HepG2 (cell line): ENCODE measurements around the gene SLC9A9. TPM values are rescaled to one million over a fixed set of nuclear protein-coding genes. Genes with fewer than 3 reads are reported as not detected.

Source experiments
- ATAC-seq: fragments of 200-7000 bp; cut with Tn5 transposase; 3 replicates; pipeline ENCODE4 v1.9.1; 2020; ENCODE audit warnings: mild to moderate bottlenecking, moderate library complexity
- BruUV-seq: library from RNA; stranded (reverse); fragments of 400-500 nt; replicated peaks from 2 replicates; lab custom pipeline; 2021; lab: Mats Ljungman, UMichigan
- CTCF ChIA-PET: fragments of 300-600 bp; formaldehyde crosslinking; extraction: SDS; loops from one replicate; lab custom pipeline; 2021; ENCODE audit warnings: low total read pairs, inconsistent platforms, low intra/inter-chr PET ratio; lab: Yijun Ruan, JAX
- POLR2A ChIA-PET: fragments of 350-600 bp; sonication (Branson Sonifier 250); formaldehyde crosslinking; loops from one replicate; lab custom pipeline; 2020; ENCODE audit warnings: antibody characterized with exemption, inconsistent platforms; lab: Yijun Ruan, JAX
- DNase-seq: peaks from one replicate; pipeline ENCODE4 v3.0.0-alpha.2; 2015; ENCODE audit warnings: low spot score
- FAIRE-seq: peaks from 3 replicates; lab custom pipeline; 2011; peaks lifted over from hg19 to GRCh38; lab: Jason Lieb, UNC
- H2AFZ ChIP-seq: one replicate; pipeline ENCODE4 v1.6.1; 2011; ENCODE audit warnings: low read length, inconsistent platforms
- H3K27ac ChIP-seq: fragments of 300-600 bp; 3 replicates; pipeline ENCODE4 v1.8.0; 2011; ENCODE audit warnings: mixed run types, mild to moderate bottlenecking, mixed read lengths, low read length, inconsistent platforms; ENCODE audit not compliant: insufficient read depth; ENCODE audit errors: extremely low read length
- H3K27me3 ChIP-seq, 2 experiments: fragments of 200-600 bp in 1 of 2; 2 replicates in 1 of 2; 3 replicates in 1 of 2; pipeline versions ENCODE4 v1.6.0 to v1.8.0; 2011; ENCODE audit warnings: low read length in 2 of 2, mild to moderate bottlenecking in 2 of 2, moderate library complexity in 2 of 2, inconsistent platforms in 1 of 2; ENCODE audit not compliant: insufficient read depth in 2 of 2, control insufficient read depth in 1 of 2
- H3K36me3 ChIP-seq, 2 experiments: fragments of 200-600 bp in 1 of 2; replicated peaks in 1 of 2; 2 replicates in 1 of 2; 3 replicates in 1 of 2; pipeline versions ENCODE4 v1.5.1 to v1.8.0; 2011; ENCODE audit warnings: low read length in 2 of 2, inconsistent platforms in 1 of 2; ENCODE audit not compliant: insufficient read depth in 2 of 2, control insufficient read depth in 1 of 2
- H3K4me1 ChIP-seq: 2 replicates; pipeline ENCODE4 v1.5.1; 2012; ENCODE audit warnings: low read length, inconsistent platforms; ENCODE audit not compliant: insufficient read depth
- H3K4me2 ChIP-seq: 2 replicates; pipeline ENCODE4 v1.6.0; 2011; ENCODE audit warnings: low read depth, low read length, inconsistent platforms
- H3K4me3 ChIP-seq, 3 experiments: fragments of 200-600 bp in 1 of 3; sonication (generic), shearing (Covaris generic) in 1 of 3; replicated peaks in 1 of 3; 2 replicates each; pipeline ENCODE4 v1.5.1; 2011 to 2016; ENCODE audit warnings: low read length in 3 of 3, inconsistent platforms in 2 of 3, low read depth in 2 of 3, mild to moderate bottlenecking in 2 of 3, control low read depth in 1 of 3, mixed read lengths in 1 of 3; ENCODE audit not compliant: insufficient read depth in 1 of 3
- H3K79me2 ChIP-seq: one replicate; pipeline ENCODE4 v1.6.1; 2011; ENCODE audit warnings: low read length, inconsistent platforms; ENCODE audit not compliant: insufficient read depth
- H3K9ac ChIP-seq: 2 replicates; pipeline ENCODE4 v1.6.0; 2011; ENCODE audit warnings: mild to moderate bottlenecking, low read depth, low read length, inconsistent platforms; ENCODE audit not compliant: insufficient read depth
- H3K9me3 ChIP-seq: 2 replicates; pipeline ENCODE4 v1.5.1; 2012; ENCODE audit warnings: mild to moderate bottlenecking, low read length
- H4K20me1 ChIP-seq: 2 replicates; pipeline ENCODE4 v1.6.0; 2011; ENCODE audit warnings: inconsistent platforms, mild to moderate bottlenecking, low read length, moderate library complexity; ENCODE audit not compliant: insufficient read depth
- E2F2 ChIP-seq: sonication (generic); formaldehyde crosslinking; IDR thresholded peaks from 2 replicates; pipeline ENCODE4 v1.4.0; 2020; ENCODE audit warnings: missing genetic modification reagents, borderline replicate concordance
- FOXK1 ChIP-seq: sonication (generic); formaldehyde crosslinking; IDR thresholded peaks from 2 replicates; pipeline ENCODE4 v1.4.0; 2020; ENCODE audit warnings: low read depth, missing genetic modification reagents, borderline replicate concordance
- JDP2 ChIP-seq: sonication (generic); formaldehyde crosslinking; IDR thresholded peaks from 2 replicates; pipeline ENCODE4 v1.8.1; 2022; ENCODE audit warnings: missing genetic modification reagents, borderline replicate concordance
- MXI1 ChIP-seq: IDR thresholded peaks from 3 replicates; pipeline ENCODE4 v1.6.1; 2012; ENCODE audit warnings: low read depth, low read length, inconsistent platforms, borderline replicate concordance
- NFE2L2 ChIP-seq: fragments of 150-350 bp; IDR thresholded peaks from 2 replicates; pipeline ENCODE4 v1.6.1; 2014; ENCODE audit warnings: low read length
- PRPF4 ChIP-seq: fragments of 200-400 bp; formaldehyde crosslinking; IDR thresholded peaks from 2 replicates; pipeline ENCODE4 v1.6.1; 2016; ENCODE audit warnings: low read length, low read depth; ENCODE audit not compliant: poor library complexity, severe bottlenecking
- RBM39 ChIP-seq: fragments of 200-400 bp; formaldehyde crosslinking; IDR thresholded peaks from one replicate; pipeline ENCODE4 v1.6.1; 2018; ENCODE audit warnings: antibody characterized with exemption, mild to moderate bottlenecking, low read depth, low read length; ENCODE audit not compliant: poor library complexity, severe bottlenecking
- REL ChIP-seq: sonication (generic); formaldehyde crosslinking; conservative IDR thresholded peaks from 2 replicates; pipeline ENCODE4 v1.8.0; 2022; ENCODE audit warnings: mild to moderate bottlenecking, missing genetic modification reagents, moderate library complexity
- RFX5 ChIP-seq: IDR thresholded peaks from 2 replicates; pipeline ENCODE4 v1.6.1; 2011; ENCODE audit warnings: low read depth, low read length, improper control_type of control experiment
- SIX1 ChIP-seq: sonication (generic); formaldehyde crosslinking; IDR thresholded peaks from 2 replicates; pipeline ENCODE4 v1.4.0; 2020; ENCODE audit warnings: missing genetic modification reagents, borderline replicate concordance
- SRY ChIP-seq: sonication (generic); formaldehyde crosslinking; IDR thresholded peaks from 2 replicates; pipeline ENCODE4 v1.8.0; 2022; ENCODE audit warnings: mild to moderate bottlenecking, missing genetic modification reagents
- TGIF2 ChIP-seq: IDR thresholded peaks from 2 replicates; pipeline ENCODE4 v1.6.1; 2016; ENCODE audit warnings: control low read depth, missing compliant biosample characterization
- TRIM24 ChIP-seq: sonication (generic); formaldehyde crosslinking; IDR thresholded peaks from 2 replicates; pipeline ENCODE4 v1.8.0; 2022; ENCODE audit warnings: mild to moderate bottlenecking, missing genetic modification reagents
- ZNF136 ChIP-seq: sonication (generic); formaldehyde crosslinking; IDR thresholded peaks from 2 replicates; pipeline ENCODE4 v1.8.1; 2022; ENCODE audit warnings: low read depth, mild to moderate bottlenecking, moderate library complexity, missing genetic modification reagents
- ZNF18 ChIP-seq: sonication (generic); formaldehyde crosslinking; IDR thresholded peaks from 2 replicates; pipeline ENCODE4 v1.8.0; 2022; ENCODE audit warnings: mild to moderate bottlenecking, missing genetic modification reagents; ENCODE audit not compliant: insufficient replicate concordance
- ZNF737 ChIP-seq: sonication (generic); formaldehyde crosslinking; IDR thresholded peaks from 2 replicates; pipeline ENCODE4 v1.5.0; 2020; ENCODE audit warnings: missing genetic modification reagents, mild to moderate bottlenecking, borderline replicate concordance
- ZNF746 ChIP-seq: sonication (generic); formaldehyde crosslinking; IDR thresholded peaks from 2 replicates; pipeline ENCODE4 v1.8.0; 2022; ENCODE audit warnings: mild to moderate bottlenecking, missing genetic modification reagents
- ZNF776 ChIP-seq: sonication (generic); formaldehyde crosslinking; IDR thresholded peaks from 2 replicates; pipeline ENCODE4 v1.4.0; 2020; ENCODE audit warnings: mild to moderate bottlenecking, missing genetic modification reagents
- WGBS: methylation state at CpG from one replicate; pipeline ENCODE4 v1.1.6; 2017; ENCODE audit warnings: low lambda C conversion rate; 5-methylcytosine and 5-hydroxymethylcytosine counted together
- in situ Hi-C: cut with HindIII; loops from 2 replicates; pipeline ENCODE4 v1.10.0; 2017; ENCODE audit warnings: low pct_unique_long_range_greater_than_20kb; ENCODE audit not compliant: extremely low pct_ligation_motif_present
- intact Hi-C: fragments of 100-400 bp; cut with micrococcal nuclease; formaldehyde crosslinking; loops from one replicate; pipeline ENCODE4 v1.10.0; 2022; ENCODE audit not compliant: unreplicated experiment
- polyA plus RNA-seq, 8 experiments: library from polyadenylated mRNA; depleted of rRNA in 3 of 8; stranded (reverse) in 7 of 8; unstranded in 1 of 8; fragments of >200 nt; fragmentation: Illumina TruSeq in 4 of 8; extraction: Trizol in 4 of 8; gene quantifications; 2 replicates each; pipeline versions ENCODE4 v1.2.1 to v1.2.3, GENCODE V29; 2011 to 2016; ENCODE audit warnings: low read depth in 4 of 8, missing spikeins in 1 of 8, mixed read lengths in 1 of 8; ENCODE audit not compliant: insufficient read depth in 1 of 8
- total RNA-seq, 5 experiments: library from RNA; depleted of rRNA; stranded (reverse); fragments of >200 nt; fragmentation: Illumina TruSeq; extraction: Trizol; gene quantifications; 2 replicates each; pipeline ENCODE4 v1.2.3, GENCODE V29; 2016; ENCODE audit warnings: low read depth in 1 of 5
- TF ChIP-seq, protein P1 (sequence below): IDR thresholded peaks from 2 replicates; pipeline ENCODE4 v1.6.1; 2016; ENCODE audit warnings: control low read depth

The SLC9A9 gene
- total and polyA plus RNA-seq, 2 of the 13 experiments (the other 11 are each of a cell fraction or from before 2014, with no cell fraction given), result not detected

- CTCF ChIA-PET, result no interaction called here
- Histone ChIP-seq H3K27me3 (no peaks in the 10 kb centered on the region; a peak in 1 of 5 replicates), H3K4me2 (no peak overlapping the region), H3K4me1 (no peaks in the 10 kb centered on the region), H3K36me3 (no peaks in the 10 kb centered on the region), H2AFZ (no peak overlapping the region), H3K9me3 (no peaks in the 10 kb centered on the region), H3K4me3 (no peak overlapping the region), H3K9ac (no peak overlapping the region), H3K27ac (no peak overlapping the region), H3K79me2 (no peaks in the 10 kb centered on the region), H4K20me1 (no peaks in the 10 kb centered on the region)
- FAIRE-seq, result no peak
- no peak for ATAC-seq
- intact Hi-C loops (no loop called here), in situ Hi-C loops (no loop called here)
- no peak for DNase-seq
- POLR2A ChIA-PET, result no interaction called here
- 10% methylated on average over 2 of the region's 2 CpGs for WGBS
- TF ChIP-seq ZNF18, result no peak
- no peak for TF ChIP-seq RFX5
- TF ChIP-seq FOXK1 (CRISPR knock-in tag), result no peak
- no peak for TF ChIP-seq ZNF746 (CRISPR knock-in tag)
- TF ChIP-seq TGIF2 (CRISPR knock-in tag), result no peak
- TF ChIP-seq MXI1, result no peak
- TF ChIP-seq ZNF737 (CRISPR knock-in tag), result no peak
- no peak for TF ChIP-seq NFE2L2
- TF ChIP-seq ZNF136 (CRISPR knock-in tag), result no peak
- TF ChIP-seq, protein P1, sequence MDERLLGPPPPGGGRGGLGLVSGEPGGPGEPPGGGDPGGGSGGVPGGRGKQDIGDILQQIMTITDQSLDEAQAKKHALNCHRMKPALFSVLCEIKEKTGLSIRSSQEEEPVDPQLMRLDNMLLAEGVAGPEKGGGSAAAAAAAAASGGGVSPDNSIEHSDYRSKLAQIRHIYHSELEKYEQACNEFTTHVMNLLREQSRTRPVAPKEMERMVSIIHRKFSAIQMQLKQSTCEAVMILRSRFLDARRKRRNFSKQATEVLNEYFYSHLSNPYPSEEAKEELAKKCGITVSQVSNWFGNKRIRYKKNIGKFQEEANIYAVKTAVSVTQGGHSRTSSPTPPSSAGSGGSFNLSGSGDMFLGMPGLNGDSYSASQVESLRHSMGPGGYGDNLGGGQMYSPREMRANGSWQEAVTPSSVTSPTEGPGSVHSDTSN (CRISPR knock-in tag), result no peak
- TF ChIP-seq E2F2 (CRISPR knock-in tag), result no peak
- TF ChIP-seq REL (CRISPR knock-in tag), result no peak
- no peak for TF ChIP-seq TRIM24 (CRISPR knock-in tag)
- no peak for TF ChIP-seq JDP2 (CRISPR knock-in tag)
- TF ChIP-seq SIX1 (CRISPR knock-in tag), result no peak
- TF ChIP-seq PRPF4, result no peak
- TF ChIP-seq RBM39, result no peak
- TF ChIP-seq ZNF776 (CRISPR knock-in tag), result no peak
- TF ChIP-seq SRY (CRISPR knock-in tag), result no peak
- no TSS peak for BruUV-seq
Measured at GRCh38 chr3:143810166-143810952, 37.9 kb downstream of the SLC9A9 start.
